Retina (tissue), 1 donor: ENCODE data around the gene MLXIP.
"Not testable (repeated sequence)": the region's sequence is repeated elsewhere in the genome, so short reads cannot be mapped to it uniquely, and the experiment has no call there.

Experiments
- DNase-seq: peaks from one replicate; pipeline ENCODE4 v3.0.0-alpha.2; 2016

The MLXIP gene

DNA sequence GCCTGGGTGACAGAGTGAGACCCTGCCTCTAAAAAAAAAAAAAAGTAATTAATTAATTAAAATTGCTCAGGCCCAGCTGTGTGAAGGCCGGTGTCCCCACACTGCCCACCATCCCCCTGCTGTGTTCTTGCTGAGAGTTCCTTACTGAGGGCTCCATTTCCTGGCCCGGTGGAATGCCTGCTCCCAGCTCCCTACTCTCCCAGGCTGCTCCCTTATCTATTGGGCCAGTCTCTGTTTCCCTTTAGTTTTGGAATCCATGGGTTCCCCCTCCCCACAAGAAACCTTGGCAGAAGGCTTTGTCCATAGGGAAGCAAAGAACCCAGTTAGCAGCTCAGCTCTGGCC is 19.0 kb downstream of the MLXIP start:
- DNase-seq = no peak

DNA sequence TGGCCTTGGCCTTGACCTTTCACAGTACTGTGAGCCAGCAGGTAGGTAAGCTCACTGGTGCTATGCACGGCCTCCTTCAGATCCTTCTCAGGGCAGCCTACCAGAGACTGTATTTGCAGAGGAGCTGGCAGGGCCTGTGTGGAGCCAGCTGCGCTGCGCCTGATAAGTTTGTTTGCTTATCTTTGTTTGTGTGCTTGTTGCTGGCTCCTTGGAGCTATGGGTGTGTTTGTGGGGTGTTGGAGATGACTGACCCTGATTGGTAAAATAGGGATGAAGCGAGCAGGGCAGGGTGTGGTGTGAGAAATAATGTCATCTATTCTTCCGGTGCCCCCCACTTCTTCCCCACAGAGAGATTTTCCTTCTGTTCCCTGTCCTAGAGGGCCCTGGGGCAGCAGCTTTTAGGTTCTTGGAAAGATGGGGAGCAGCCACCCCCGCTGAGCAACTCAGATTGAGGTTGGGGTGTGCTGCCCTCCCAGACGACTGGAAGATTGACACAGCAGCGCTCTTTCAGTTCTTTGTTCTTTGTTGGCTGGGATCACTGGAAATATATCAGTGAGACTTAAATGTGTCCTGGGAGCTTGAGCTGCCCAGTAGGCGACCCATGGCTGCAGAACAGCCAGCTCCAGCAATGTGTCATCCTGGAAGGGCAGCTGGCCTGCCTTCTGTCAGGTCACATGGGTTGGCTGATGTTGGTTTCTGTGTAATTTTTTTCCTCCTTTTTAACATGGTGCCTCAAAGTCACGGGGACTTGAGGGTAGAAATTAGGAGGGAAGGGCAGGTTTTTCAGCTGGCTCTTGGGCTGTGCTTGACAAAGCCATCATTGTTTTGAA is 19.6 kb downstream of the MLXIP start:
- DNase-seq = peak; percentile 67

DNA sequence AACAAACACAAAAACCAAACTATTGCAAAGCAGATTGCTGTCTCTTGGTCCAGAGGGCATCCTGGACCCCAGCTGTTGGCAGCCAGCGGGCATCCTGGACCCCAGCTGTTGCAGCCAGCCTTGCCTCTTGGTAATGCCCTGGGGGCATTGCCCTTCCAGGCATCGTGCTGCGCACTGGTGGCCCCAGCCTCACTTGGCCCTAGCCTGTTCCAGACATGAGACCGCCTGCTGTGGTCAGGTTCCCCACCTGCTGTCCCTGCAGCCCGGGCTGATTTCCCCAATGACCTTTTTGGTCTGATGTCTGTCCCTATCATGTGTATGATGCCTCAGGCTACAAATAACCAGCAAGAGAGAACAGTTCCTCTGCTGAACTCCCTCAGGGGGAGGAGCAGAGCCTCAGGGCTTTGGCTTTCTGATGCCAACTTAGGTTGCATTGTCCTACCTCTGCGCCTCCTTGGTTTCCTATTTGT is 20.8 kb downstream of the MLXIP start:
- DNase-seq = no peak

DNA sequence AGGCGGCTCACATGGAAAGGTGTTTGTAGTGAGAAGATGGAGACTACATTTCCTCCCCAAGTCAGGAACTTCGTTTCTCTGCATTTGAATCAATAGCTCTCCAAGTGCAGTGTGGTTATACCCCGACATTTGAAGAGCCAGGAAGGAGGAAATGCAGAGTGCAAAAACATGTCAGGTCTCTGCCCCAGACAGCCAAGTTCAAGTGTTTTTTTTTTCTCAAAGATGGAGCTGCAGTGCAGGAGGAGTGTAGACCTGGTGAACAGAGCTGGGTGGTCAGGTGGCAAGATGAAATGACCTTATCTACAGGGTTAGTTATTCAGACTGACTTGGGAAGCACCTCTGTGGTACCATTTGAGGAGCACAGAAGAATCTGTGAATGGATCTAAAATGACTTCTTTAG is 21.3 kb downstream of the MLXIP start:
- DNase-seq = no peak

DNA sequence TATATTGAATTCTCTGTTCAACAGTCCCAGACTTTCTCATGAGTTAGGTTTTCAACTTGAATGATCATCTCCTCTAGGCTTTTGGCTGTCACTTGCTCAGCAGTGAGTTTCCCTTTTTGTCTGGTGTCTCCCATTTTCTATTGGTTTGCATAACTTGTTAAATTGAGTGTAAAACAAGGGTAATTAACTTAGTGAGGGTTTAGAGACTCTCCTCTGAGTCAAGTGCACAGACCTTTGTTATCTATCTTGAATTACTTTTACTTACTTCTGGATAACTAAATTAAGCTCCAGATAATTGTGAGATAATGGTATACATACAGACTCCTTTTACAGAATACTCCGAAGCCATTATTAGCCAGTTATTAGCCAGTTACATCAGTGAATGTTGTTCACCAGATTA is 22.0 kb downstream of the MLXIP start:
- peak; percentile 11 for DNase-seq

DNA sequence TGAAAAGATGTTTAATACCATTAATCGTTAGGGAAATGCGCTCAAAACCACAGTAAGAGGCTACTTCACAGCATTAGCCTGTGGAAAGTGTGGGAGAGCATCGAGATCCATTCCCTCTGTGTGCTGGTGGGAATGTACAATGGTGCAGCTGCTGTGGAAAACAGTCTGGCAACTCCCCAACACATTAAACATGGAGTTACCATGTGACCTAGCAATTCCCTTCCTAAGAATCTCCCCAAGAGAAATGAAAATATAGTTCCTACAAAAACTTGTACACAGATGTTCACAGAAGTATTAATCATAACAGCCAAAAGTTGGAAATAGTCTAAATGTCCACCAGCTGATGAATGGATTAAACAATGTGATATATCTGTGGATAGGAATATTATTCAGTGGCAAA is 23.8 kb downstream of the MLXIP start:
- DNase-seq = no peak

DNA sequence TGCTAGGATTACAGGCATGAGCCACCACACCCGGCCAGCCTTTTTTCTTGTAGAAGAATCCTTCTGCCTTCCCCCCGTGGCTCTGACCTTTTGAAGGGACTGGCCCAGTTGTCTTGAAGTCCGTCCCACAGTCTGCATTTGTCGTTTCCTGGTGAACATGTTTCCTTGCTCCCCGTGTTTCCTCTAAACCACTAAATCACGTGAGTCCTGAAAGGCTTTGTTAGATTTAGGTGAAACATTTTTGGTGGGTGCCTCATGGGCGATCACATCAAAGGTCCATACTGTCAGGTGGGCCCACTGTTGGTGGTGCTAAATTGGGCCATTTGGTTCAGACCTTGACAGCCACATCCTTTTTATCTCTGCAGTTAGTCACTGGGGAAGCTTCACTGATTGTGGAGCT is 26.3 kb downstream of the MLXIP start:
- no peak for DNase-seq

DNA sequence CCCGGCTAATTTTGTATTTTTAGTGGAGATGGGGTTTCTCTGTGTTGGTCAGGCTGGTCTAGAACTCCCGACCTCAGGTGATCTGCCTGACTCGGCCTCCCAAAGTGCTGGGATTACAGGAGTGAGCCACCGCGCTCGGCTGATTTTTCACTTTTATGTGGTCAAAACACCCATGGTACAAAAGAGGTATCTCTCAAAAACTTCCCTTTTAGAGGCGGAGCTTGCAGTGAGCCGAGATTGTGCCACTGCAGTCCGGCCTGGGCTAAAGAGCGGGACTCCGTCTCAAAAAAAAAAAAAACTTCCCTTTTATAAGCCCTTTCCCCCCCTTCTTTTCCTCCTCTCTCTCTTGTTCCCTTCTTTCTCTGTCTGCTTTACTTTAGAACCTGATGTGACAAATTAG is 26.9 kb downstream of the MLXIP start:
- not testable (repeated sequence) for DNase-seq

DNA sequence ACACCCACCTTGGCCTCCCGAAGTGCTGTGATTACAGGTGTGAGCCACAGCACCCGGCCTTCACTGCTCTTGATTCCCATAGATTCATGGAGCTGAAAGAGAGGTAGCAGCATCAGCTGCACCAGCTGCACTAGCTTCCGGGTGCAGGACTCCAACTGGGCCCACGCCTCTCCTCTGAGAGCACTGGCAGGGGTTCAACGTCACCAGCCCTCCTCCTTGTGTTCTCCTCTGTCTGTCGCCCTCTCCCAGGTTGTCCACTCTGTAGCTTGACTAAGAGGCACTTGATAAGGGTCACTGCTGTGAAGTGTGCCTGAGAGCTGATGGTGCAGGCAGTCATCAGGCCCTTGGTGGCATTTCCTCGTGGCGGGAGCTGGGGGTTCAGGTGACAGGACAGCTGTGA is 28.3 kb downstream of the MLXIP start:
- no peak for DNase-seq

DNA sequence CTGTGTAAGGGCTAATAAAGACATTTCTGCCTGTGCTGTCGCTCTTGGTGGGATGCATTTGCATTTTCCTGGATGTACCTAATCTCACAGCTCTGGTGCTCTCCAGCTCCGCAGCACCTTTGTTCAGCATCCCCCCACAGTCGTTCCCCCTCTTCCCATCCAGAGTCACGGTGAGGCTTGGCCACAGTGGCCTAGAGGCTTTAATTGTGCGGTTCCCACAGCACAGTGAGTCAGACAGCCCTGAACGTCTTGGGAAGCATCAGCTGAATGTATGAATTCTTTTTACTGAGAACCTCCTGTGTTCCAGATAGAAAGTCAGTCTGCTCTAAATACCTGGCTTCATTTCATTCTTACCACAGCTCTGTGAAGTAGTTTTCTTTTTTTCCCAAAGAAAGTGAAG is 28.7 kb downstream of the MLXIP start:
- no peak for DNase-seq

DNA sequence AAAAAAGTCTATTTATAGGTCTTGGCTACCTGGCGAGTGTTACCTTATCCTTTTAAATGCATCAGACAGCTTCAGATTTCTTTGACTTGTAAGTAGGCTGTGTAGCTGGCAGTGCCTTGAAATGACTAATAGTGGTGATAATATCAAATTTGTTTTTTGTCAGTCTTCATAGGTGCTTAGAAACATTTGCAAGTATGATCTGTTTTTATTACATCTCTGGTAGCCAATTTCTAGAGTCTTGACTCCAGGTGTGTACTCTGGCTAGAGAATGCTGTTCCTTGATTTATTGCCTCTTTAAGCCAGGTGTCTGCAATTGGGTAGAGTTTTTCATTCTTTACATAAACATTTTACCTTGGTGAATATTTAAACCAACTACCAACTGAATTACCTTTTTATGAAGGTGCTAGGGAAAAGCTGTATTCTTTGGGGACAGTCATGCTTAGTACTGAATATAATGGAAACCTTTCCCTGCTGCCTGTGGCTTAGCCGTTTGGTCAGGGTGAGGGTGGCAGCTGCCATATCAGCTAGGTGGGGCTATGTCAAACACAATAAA is 32.6 kb downstream of the MLXIP start:
- DNase-seq = no peak

DNA sequence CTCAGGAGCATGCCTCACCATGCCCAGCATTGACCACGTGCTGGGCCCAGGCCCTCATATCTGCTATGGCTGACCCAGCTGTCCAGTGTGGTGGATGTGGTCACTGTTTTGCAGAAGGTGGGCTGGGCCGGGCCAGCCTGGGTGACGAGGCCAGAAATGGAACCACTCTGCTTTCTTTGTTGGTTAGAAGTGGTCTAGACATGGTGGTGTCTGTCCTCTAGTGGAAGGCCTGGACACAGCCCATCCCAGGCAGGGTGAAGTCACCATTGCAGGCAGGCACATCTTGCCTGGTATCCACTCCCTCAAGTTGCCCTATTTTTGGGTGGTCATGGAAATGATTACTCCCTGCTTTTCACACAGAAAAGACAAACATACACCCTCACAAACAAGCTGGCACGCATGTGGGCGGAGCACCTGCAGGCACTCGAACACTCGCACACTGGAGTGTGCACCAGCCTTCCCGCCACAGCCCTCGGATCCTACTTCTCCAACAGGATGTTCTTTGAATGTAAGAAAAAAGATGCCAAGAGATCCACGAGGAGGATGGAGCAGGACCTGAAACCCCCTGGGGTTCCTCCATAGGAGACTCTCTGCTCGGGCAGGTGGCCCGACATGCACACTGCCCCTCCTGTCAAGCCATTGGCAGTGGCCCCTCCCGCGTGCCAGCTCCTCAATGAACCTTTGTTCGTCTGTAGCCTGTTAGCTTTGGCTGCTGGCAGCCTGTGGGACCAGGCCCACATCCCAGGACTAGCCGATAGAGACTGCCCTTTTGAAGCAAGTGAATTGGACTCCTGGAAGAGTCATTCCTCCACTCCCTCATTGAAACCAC is 38.4 kb downstream of the MLXIP start:
- DNase-seq = no peak

DNA sequence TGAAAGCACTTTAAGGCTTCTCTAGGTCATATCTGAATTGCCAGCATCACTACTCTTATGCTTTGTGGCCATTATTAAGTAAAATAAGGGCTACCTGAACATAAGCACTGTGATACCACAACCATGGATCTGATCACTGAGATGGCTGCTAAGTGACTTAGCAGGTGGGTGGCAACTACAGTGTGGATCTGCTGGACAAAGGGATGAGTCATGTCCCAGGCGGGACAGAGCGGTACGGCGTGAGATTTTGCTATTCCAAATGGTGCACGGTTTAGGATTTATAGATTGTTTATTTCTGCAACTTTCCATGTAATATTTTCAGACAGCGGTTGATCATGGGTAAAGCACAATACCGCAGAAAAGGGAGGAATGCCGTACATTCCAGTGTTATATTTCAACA is 39.4 kb downstream of the MLXIP start:
- no peak for DNase-seq

DNA sequence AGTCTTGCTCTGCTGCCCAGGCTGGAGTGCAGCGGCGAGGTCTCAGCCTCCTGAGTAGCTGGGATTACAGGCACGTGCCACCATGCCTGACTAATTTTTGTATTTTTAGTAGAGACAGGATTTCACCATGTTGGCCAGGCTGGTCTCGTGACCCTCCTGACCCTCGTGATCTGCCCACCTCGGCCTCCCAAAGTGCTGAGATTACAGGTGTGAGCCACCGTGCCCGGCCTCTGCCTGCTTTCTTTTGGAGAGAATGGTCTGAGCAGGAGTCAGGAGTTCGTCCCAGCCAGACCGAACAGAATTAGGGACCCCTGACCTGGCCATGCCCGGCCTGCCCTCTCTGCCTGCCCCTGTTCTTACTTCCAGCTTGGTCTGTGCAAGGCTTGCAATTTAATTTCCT is 42.8 kb downstream of the MLXIP start:
- DNase-seq = not testable (repeated sequence)

DNA sequence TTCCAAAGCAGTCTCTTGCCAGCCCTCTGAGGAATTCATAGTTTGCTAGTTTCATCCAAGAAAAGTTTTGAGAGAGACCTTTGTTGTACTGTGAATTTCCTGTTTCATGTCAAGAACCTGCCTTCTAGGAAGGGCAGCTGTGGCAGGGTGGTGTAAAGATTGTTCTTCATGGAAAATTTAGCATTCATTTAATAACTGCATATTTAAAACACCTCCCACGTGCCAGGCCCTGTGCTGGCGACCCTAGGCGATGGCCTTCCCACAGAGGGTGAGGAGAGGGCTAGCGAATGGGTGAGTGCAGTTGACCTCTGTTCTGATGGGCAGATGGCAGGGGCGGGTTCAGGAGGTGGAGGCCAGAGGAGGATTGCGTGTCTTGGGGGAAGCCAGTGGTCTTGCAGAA is 43.2 kb downstream of the MLXIP start:
- DNase-seq = no peak

DNA sequence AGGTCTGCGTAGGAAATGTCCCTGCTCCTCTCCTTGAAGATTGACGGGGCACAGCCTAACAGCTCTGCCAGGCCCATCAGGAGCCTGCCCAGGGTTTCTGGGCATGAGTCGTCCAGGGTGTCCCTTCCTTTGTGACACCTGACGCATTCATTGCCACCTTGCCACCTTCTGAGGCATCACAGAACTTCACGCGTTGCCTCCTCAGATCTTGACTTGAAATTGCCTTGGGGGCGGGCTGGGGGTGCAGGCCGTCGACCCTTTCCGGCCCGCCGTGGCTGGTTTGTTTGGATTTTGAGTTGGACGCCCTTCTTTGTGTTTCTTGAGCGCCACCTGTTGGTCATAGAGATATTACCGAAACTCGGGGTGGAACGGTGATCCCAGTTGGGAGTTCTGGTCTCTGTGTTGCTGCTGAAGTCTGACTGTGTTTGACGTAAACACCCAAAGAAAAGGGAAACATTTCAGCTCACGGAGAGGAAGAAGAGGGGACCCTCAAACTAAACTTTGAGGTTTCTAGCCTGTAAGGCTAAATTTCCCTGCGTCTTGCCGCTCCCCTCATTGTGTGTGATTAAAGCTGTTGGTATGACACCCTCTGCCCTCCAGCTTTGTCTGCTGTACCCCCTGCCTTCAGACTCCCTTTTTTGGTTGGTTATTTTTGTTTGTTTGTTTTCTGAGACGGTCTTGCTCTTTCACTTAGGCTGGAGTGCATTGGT is 44.6 kb downstream of the MLXIP start:
- peak; percentile 90 for DNase-seq

DNA sequence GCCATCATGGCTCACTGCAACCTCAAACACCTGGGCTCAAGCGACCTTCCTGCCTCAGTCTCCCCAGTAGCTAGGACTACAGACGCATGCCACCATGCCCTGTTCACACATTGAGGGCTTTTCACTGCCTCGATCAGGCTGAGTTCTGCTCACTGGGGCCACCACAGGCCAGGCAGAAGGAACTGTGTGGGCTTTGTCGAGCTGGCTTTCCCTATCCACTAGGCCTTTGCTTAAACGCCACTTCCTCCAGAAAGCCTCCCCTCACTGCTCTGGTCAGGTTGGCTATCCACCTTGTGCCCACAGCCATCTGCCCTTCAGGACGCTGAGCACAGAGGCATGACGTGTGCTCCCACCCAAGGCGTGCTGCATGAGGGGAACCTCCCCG is 45.2 kb downstream of the MLXIP start:
- DNase-seq = no peak

DNA sequence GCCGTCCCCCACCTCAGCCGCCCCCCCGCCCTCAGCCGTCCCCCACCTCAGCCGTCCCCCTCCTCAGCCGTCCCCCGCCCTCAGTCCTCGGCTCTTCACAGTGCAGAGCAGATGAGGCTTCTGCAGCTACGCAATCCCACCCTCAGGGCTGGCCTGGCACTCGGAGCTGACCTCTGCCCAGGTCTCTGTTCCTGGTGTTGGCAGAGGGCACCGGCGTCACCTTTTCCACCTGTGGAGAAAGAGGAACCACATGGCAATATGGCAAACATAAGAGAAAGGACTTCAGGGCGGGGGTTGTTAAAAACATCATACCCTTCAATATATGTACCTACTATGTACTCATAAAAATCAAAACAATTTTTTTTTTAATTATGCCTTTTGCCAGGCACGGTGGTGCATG is 45.8 kb downstream of the MLXIP start:
- no peak for DNase-seq

DNA sequence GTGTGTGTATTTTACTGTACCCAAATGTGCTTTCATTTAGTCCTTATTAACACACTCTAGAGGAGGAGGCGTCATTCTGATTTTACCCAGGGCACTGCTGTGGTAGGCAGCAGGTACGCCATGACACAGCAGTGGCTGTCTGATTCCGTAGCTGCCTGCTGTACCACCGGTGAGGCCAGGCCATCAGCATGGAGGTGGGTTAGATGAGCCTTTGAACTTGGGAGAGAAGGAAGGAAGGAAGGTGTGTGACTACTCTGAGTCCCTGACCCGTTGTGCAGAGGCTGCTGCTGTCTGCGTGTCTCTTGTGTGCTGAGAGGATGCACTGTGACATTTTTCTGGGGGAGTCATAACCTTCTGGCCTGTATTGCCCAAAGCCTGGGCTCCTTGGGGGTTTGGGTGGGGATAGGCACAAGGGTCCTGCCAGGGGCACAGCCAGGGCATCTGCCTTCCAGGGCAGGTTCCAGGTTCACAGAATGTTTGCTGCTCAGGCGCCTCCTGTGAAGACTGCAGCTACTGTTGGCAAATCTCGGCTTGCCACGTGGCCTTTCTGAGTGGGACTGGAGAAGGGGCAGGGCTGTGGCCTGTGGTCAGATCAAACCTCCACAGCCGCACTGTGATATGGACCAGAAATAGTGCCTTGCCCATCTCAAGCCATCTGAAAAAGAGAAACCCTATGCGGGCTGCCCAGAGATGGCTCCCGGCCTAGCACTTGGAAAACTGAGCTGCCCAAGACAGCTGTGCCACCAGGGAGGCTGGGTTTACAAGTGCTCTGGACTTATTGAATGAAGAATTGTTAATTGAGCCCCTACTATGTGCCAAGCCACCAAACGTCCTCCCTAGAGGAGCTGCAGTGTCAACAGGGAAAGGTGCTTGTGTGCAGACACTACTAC is 47.1 kb downstream of the MLXIP start:
- DNase-seq = no peak

DNA sequence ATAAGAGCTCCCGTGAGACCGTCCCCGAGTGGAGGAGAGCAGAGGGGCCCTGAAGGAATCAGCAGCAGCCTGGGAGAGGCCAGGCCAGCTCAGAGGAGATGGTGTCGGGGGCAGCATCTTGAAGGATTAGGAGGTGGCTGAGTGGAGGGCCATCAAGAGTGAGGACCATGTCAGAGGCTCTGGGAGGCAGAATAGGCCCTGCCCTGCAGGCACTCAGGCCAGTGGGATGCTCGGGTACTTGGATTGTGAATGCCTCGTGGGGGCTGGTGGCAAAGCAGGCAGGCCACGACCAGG is 47.7 kb downstream of the MLXIP start:
- no peak for DNase-seq

DNA sequence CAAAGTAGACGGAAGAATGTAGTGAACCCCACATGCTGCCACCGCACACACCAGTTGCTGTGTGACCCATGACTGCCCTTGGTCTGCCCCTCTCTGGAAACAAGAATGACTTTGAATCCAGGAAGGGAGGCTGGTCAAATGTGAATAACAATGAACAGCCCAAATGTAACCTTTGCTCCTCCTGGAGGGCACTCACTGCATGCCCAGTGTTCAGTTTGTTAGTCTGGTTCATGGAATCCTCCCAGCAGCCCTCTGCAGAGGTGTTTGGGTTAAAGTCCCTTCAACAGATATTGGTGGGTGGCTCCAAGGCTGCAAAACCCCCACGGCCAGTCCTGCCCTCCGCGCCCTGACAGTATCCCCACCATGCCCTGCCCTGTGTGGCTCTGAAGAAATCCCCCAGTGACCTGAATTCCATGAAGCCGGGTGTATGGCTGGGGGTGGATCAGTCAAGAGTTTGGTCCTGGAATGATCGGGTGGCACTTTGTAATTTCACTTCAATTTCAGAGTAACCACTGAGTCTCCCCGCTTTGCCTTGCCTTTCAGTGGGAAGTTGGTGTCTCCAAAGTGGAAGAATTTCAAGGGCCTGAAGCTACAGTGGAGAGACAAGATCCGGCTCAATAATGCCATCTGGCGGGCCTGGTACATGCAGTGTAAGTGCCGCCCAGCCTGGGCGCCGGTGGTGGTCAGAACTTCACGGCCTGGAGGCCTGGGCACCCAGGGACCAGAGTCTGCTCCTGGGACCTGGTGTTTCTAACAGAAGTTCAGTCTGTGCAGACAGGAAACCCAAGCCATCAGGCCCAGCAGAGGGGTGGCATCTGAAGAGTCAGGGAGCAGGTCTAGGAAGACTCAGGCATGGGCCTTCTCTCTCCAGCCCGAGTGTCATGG is 48.4 kb downstream of the MLXIP start:
- no peak for DNase-seq

DNA sequence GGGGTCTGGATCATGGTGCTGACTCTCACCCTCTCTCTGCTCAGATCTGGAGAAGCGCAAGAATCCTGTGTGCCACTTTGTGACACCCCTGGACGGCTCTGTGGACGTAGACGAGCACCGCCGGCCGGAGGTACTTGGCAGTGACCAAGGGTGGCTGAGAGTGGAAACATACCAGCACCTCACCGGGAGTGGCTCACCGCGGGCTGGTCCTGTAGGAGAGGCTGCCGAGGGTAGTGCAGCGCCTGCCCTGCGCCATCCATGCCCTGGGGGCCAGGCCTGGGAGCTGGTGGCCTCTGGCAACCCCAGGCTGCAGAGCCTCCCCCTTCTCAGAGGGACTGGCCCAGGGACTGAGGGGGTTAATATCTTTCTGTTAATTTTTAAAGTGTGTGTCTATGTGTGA is 49.3 kb downstream of the MLXIP start:
- DNase-seq = no peak
